K562 (cell line): ENCODE results near the gene RHBDL3. TPM values are rescaled to one million over a fixed set of nuclear protein-coding genes. Genes with fewer than 3 reads are reported as not detected.
A peak's percentile ranks its signal among the peaks of the same experiment; 100 is the strongest.

Experiments used
- ATAC-seq: fragments of 200-7000 bp; cut with Tn5 transposase; 3 replicates; pipeline ENCODE4 v1.9.1; 2020; ENCODE audit warnings: moderate library complexity
- BruUV-seq: library from RNA; stranded (reverse); fragments of 400-500 nt; replicated peaks from 2 replicates; lab custom pipeline; 2021; lab: Mats Ljungman, UMichigan
- CTCF ChIA-PET: fragments of 300-600 bp; formaldehyde crosslinking; extraction: SDS; loops from one replicate; lab custom pipeline; 2021; ENCODE audit warnings: low intra/inter-chr PET ratio; lab: Yijun Ruan, JAX
- POLR2A ChIA-PET: fragments of 300-600, 350-650 bp; sonication (Branson Sonifier 250); formaldehyde crosslinking; extraction: SDS; loops from one replicate; lab custom pipeline; 2021; ENCODE audit warnings: antibody characterized with exemption, inconsistent platforms; lab: Yijun Ruan, JAX
- DNase-seq, 4 experiments: peaks; one replicate each; pipeline versions ENCODE4 v3.0.0 to v3.0.0-alpha.2; 2011 to 2018; ENCODE audit warnings: low spot score in 3 of 4, mixed read lengths in 3 of 4; ENCODE audit errors: extremely low read depth in 1 of 4
- FAIRE-seq: peaks from 2 replicates; lab custom pipeline; 2011; peaks lifted over from hg19 to GRCh38; lab: Jason Lieb, UNC
- H2AFZ ChIP-seq: 2 replicates; pipeline ENCODE4 v1.6.0; 2011; ENCODE audit warnings: low read depth, low read length, control low read depth, inconsistent platforms
- H3K27ac ChIP-seq: fragments of 200-600 bp; 3 replicates; pipeline ENCODE4 v1.8.0; 2011; ENCODE audit warnings: low read depth, mild to moderate bottlenecking, control low read depth, inconsistent platforms, low read length, moderate library complexity, mixed read lengths; ENCODE audit errors: extremely low read depth
- H3K27me3 ChIP-seq, 2 experiments: fragments of 300-600 bp in 1 of 2; 2 replicates in 1 of 2; 3 replicates in 1 of 2; pipeline versions ENCODE4 v1.6.0 to v1.8.0; 2011; ENCODE audit warnings: inconsistent platforms in 2 of 2, low read length in 2 of 2, mild to moderate bottlenecking in 1 of 2, mixed read lengths in 1 of 2, moderate library complexity in 1 of 2; ENCODE audit not compliant: control insufficient read depth in 2 of 2, insufficient read depth in 2 of 2
- H3K36me3 ChIP-seq: fragments of 300-600 bp; 3 replicates; pipeline ENCODE4 v1.8.0; 2011; ENCODE audit warnings: mild to moderate bottlenecking, low read length, inconsistent platforms; ENCODE audit not compliant: control insufficient read depth, insufficient read depth
- H3K4me1 ChIP-seq, 2 experiments: fragments of 200-600 bp in 1 of 2; replicated peaks in 1 of 2; 2 replicates in 1 of 2; 3 replicates in 1 of 2; pipeline versions ENCODE4 v1.5.1 to v1.8.0; 2011; ENCODE audit warnings: inconsistent platforms in 2 of 2, low read length in 2 of 2, mild to moderate bottlenecking in 1 of 2, mixed read lengths in 1 of 2, moderate library complexity in 1 of 2; ENCODE audit not compliant: control insufficient read depth in 2 of 2, insufficient read depth in 2 of 2
- H3K4me2 ChIP-seq: 2 replicates; pipeline ENCODE4 v1.6.1; 2011; ENCODE audit warnings: low read length, control low read depth, inconsistent platforms, mixed read lengths; ENCODE audit not compliant: insufficient read depth
- H3K4me3 ChIP-seq: fragments of 200-600 bp; sonication (generic), shearing (Covaris generic); 2 replicates; pipeline ENCODE4 v1.5.1; 2016; ENCODE audit warnings: control low read depth, inconsistent platforms
- H3K79me2 ChIP-seq: fragments of 200-600 bp; 3 replicates; pipeline ENCODE4 v1.8.0; 2011; ENCODE audit warnings: low read length, inconsistent platforms; ENCODE audit not compliant: control insufficient read depth, insufficient read depth
- H3K9ac ChIP-seq, 2 experiments: 2 replicates each; pipeline versions ENCODE4 v1.6.0 to v1.6.1; 2011; ENCODE audit warnings: low read depth in 2 of 2, low read length in 2 of 2, control low read depth in 1 of 2, inconsistent platforms in 1 of 2, mild to moderate bottlenecking in 1 of 2, mixed read lengths in 1 of 2; ENCODE audit not compliant: insufficient read depth in 1 of 2
- H3K9me1 ChIP-seq: one replicate; pipeline ENCODE4 v1.6.0; 2011; ENCODE audit warnings: inconsistent platforms, mild to moderate bottlenecking, low read length, moderate library complexity; ENCODE audit not compliant: control insufficient read depth, insufficient read depth
- H3K9me3 ChIP-seq: replicated peaks from 2 replicates; pipeline ENCODE4 v1.5.1; 2011; ENCODE audit warnings: low read depth, low read length, inconsistent platforms; ENCODE audit not compliant: control insufficient read depth, insufficient read depth
- H4K20me1 ChIP-seq: replicated peaks from 2 replicates; pipeline ENCODE4 v1.6.1; 2011; ENCODE audit warnings: low read length, inconsistent platforms, mixed read lengths; ENCODE audit not compliant: control insufficient read depth, insufficient read depth
- ATF7 ChIP-seq: fragments of 450-650 bp; IDR thresholded peaks from 2 replicates; pipeline ENCODE4 v1.7.1; 2014; ENCODE audit warnings: mild to moderate bottlenecking, moderate library complexity
- BCOR ChIP-seq: fragments of 450-650 bp; IDR thresholded peaks from 2 replicates; pipeline ENCODE4 v1.6.1; 2016
- CC2D1A ChIP-seq: fragments of 450-650 bp; IDR thresholded peaks from 2 replicates; pipeline ENCODE4 v1.6.1; 2017; ENCODE audit warnings: mild to moderate bottlenecking
- CTCF ChIP-seq, 3 experiments: IDR thresholded peaks in 2 of 3; conservative IDR thresholded peaks in 1 of 3; 2 replicates each; pipeline ENCODE4 v1.5.1; 2011 to 2012; ENCODE audit warnings: low read length in 3 of 3, mild to moderate bottlenecking in 3 of 3, control low read depth in 2 of 3, improper control_type of control experiment in 1 of 3, inconsistent platforms in 1 of 3, low read depth in 1 of 3, mixed read lengths in 1 of 3, moderate library complexity in 1 of 3; ENCODE audit not compliant: insufficient read depth in 2 of 3
- CXXC5 ChIP-seq: fragments of 250-450 bp; sonication (Bioruptor Pico); IDR thresholded peaks from 2 replicates; pipeline ENCODE4 v1.8.0; 2022; ENCODE audit warnings: inconsistent platforms, mild to moderate bottlenecking, moderate library complexity
- MAZ ChIP-seq, 2 experiments: fragments of 450-650 bp in 1 of 2; sonication (generic) in 1 of 2; formaldehyde crosslinking; IDR thresholded peaks in 1 of 2; conservative IDR thresholded peaks in 1 of 2; 2 replicates each; pipeline versions ENCODE4 v1.4.0 to v1.5.0; 2020; ENCODE audit warnings: mild to moderate bottlenecking in 1 of 2, missing genetic modification reagents in 1 of 2
- NFIC ChIP-seq: fragments of 450-650 bp; IDR thresholded peaks from 2 replicates; pipeline ENCODE4 v1.6.1; 2017; ENCODE audit warnings: mild to moderate bottlenecking, inconsistent platforms
- NR2C2 ChIP-seq, 2 experiments: fragments of 200-800 bp in 1 of 2; sonication (Bioruptor generic) in 1 of 2; sonication (generic) in 1 of 2; formaldehyde crosslinking in 1 of 2; IDR thresholded peaks; 2 replicates each; pipeline versions ENCODE4 v1.6.1 to v1.8.0; 2016 to 2022; ENCODE audit warnings: mild to moderate bottlenecking in 1 of 2, missing compliant biosample characterization in 1 of 2, missing genetic modification characterization in 1 of 2, missing genetic modification reagents in 1 of 2
- NR3C1 ChIP-seq: sonication (generic); formaldehyde crosslinking; IDR thresholded peaks from 2 replicates; pipeline ENCODE4 v1.8.1; 2022; ENCODE audit warnings: missing genetic modification reagents
- RAD21 ChIP-seq, 2 experiments: fragments of 250-450 bp in 1 of 2; fragments of 450-650 bp in 1 of 2; sonication (Bioruptor Pico) in 1 of 2; formaldehyde crosslinking in 1 of 2; IDR thresholded peaks in 1 of 2; conservative IDR thresholded peaks in 1 of 2; 2 replicates each; pipeline versions ENCODE4 v1.4.0 to v1.8.0; 2020 to 2022; ENCODE audit warnings: mild to moderate bottlenecking in 2 of 2, moderate library complexity in 1 of 2
- RB1 ChIP-seq: fragments of 450-650 bp; IDR thresholded peaks from 2 replicates; pipeline ENCODE4 v1.6.1; 2017; ENCODE audit warnings: low read depth, mild to moderate bottlenecking
- TBL1XR1 ChIP-seq, 2 experiments: IDR thresholded peaks; 2 replicates each; pipeline ENCODE4 v1.6.1; 2012; ENCODE audit warnings: improper control_type of control experiment in 2 of 2, low read length in 2 of 2, mild to moderate bottlenecking in 1 of 2
- TOE1 ChIP-seq, 2 experiments: fragments of 450-650 bp in 1 of 2; sonication (generic) in 1 of 2; formaldehyde crosslinking in 1 of 2; IDR thresholded peaks; 2 replicates each; pipeline versions ENCODE4 v1.7.1 to v1.8.0; 2016 to 2022; ENCODE audit warnings: borderline replicate concordance in 2 of 2, mild to moderate bottlenecking in 2 of 2, antibody characterized with exemption in 1 of 2, inconsistent platforms in 1 of 2, low read depth in 1 of 2, missing genetic modification reagents in 1 of 2, moderate library complexity in 1 of 2
- WGBS: fragments of 100-300 bp; shearing (Covaris generic); methylation state at CpG from one replicate; pipeline ENCODE4 v1.1.6; 2016; ENCODE audit warnings: low coverage, mixed read lengths; ENCODE audit not compliant: insufficient coverage; ENCODE audit errors: missing lambda C conversion rate; 5-methylcytosine and 5-hydroxymethylcytosine counted together
- in situ Hi-C: fragments of 300-500 bp; cut with MboI; formaldehyde crosslinking; loops from 4 replicates; pipeline ENCODE4 v1.15.0; 2018; ENCODE audit warnings: inconsistent platforms, mixed read lengths
- intact Hi-C: fragments of 100-400 bp; cut with micrococcal nuclease; formaldehyde crosslinking; loops from 2 replicates; pipeline ENCODE4 v1.14.2; 2022
- polyA plus RNA-seq, 8 experiments: library from polyadenylated mRNA; depleted of rRNA in 4 of 8; stranded (reverse) in 5 of 8; unstranded in 3 of 8; fragments of >200 nt; fragmentation: Nextera tagmentation in 2 of 8; fragmentation: Illumina TruSeq in 1 of 8; extraction: Ambion mirVana in 2 of 8; extraction: Trizol in 1 of 8; gene quantifications; 2 replicates each; pipeline versions ENCODE4 v1.2.1 to v1.2.3, GENCODE V29; 2011 to 2014; ENCODE audit warnings: inconsistent platforms in 1 of 8, missing spikeins in 1 of 8
- total RNA-seq, 7 experiments: library from RNA; depleted of rRNA in 6 of 7; stranded (reverse); fragments of >200 nt in 6 of 7; fragmentation: Illumina TruSeq in 2 of 7; extraction: Trizol in 2 of 7; gene quantifications; 2 replicates each; pipeline versions ENCODE4 v1.2.1 to v1.2.3, GENCODE V29; 2011 to 2021; ENCODE audit warnings: low replicate concordance in 1 of 7

RHBDL3 gene
- total and polyA plus RNA-seq, 9 of the 15 experiments (the other 6 are each of a cell fraction or from before 2014, with no cell fraction given): 0.06 to 0.31 (median 0.09) TPM; not detected in 4

- CTCF ChIA-PET: interaction anchor here (0.6 to 3.3 kb wide), 2 partner anchors 64 to 66 kb away, joined by 3 to 30 read pairs; no protein-coding TSS in a partner anchor
- TF ChIP-seq BCOR (peak; percentile 81), NR3C1 (CRISPR knock-in tag) (no peak), CTCF (IDR thresholded peaks at IDR 0.05 in 2 of 3, conservative IDR thresholded peaks at IDR 0.05 in 1 of 3; ENCODE audit: insufficient read depth in 2 of 3, low read depth in 1 of 3, low read length in 3 of 3) (peak; percentile 95 to 98 (median 97)), TBL1XR1 (IDR thresholded peaks at IDR 0.05; ENCODE audit: low read length in 2 of 2) (no peak), RAD21 (CRISPR knock-in tag; conservative IDR thresholded peaks at IDR 0.05 in 1 of 2, IDR thresholded peaks at IDR 0.05 in 1 of 2) (peak; percentile 76 to 96), CC2D1A (peak; percentile 76; the same call in 1 of the 2 replicates), NFIC (0 out of 2 replicates have a peak, but pooled peaks have one; percentile 11), CXXC5 (CRISPR knock-in tag) (peak; percentile 46; the same call in 1 of the 2 replicates), MAZ (CRISPR knock-in tag; conservative IDR thresholded peaks at IDR 0.05 in 1 of 2, IDR thresholded peaks at IDR 0.05 in 1 of 2) (peak in 1 of 2 experiments; percentile 60; a peak in 1 of 4 replicates), RB1 (peak; percentile 68), NR2C2 (CRISPR knock-in tag; IDR thresholded peaks at IDR 0.05) (no peak), NR2C2 (tag; IDR thresholded peaks at IDR 0.05) (no peak), TOE1 (IDR thresholded peaks at IDR 0.05; ENCODE audit: borderline replicate concordance) (0 out of 2 replicates have a peak, but pooled peaks have one; percentile 8), TOE1 (CRISPR knock-in tag; IDR thresholded peaks at IDR 0.05; ENCODE audit: borderline replicate concordance, low read depth) (no peak), ATF7 (peak; percentile 26; the same call in 1 of the 2 replicates)
Observed at GRCh38 chr17:32319548-32319905, 53.9 kb downstream of the RHBDL3 start.

More at GRCh38 chr17:32319548-32319905, 53.9 kb downstream of the RHBDL3 start:
- WGBS: 1% methylated on average over 5 of the region's 5 CpGs
- Histone ChIP-seq H3K27me3 (peaks cover 15 to 16% of the 10 kb centered on the region in 2 experiments; a peak in 4 of 5 replicates), H3K9ac (no peak overlapping the region), H3K4me3 (no peak overlapping the region), H3K4me1 (peaks cover 0 to 4% of the 10 kb centered on the region in 2 experiments; a peak in 2 of 5 replicates), H3K36me3 (no peaks in the 10 kb centered on the region), H2AFZ (0 out of 2 replicates have a peak overlapping the region, but pooled peaks have one; percentile 46), H3K79me2 (no peaks in the 10 kb centered on the region), H3K9me1 (no peaks in the 10 kb centered on the region), H4K20me1 (no peaks in the 10 kb centered on the region), H3K9me3 (no peaks in the 10 kb centered on the region), H3K4me2 (no peak overlapping the region; the same call in 1 of the 2 replicates), H3K27ac (no peak overlapping the region)
- DNase-seq (peak; percentile 81 to 90 (median 85)), FAIRE-seq (peak; percentile 82), ATAC-seq (peak; percentile 97)
- POLR2A ChIA-PET: interaction anchor here (1.4 kb wide), 1 partner anchor 14 kb away, joined by 5 read pairs; no protein-coding TSS in a partner anchor
- intact Hi-C loops (loop anchor here (1.0 kb wide), 1 partner anchor 66 kb away; no protein-coding TSS in a partner anchor), in situ Hi-C loops (loop anchor here (5.0 kb wide), 1 partner anchor 72 kb away; no protein-coding TSS in a partner anchor)
- BruUV-seq: no TSS peak
